ENCODE results near the gene ACCSL. TPM values are rescaled to one million over a fixed set of nuclear protein-coding genes. Genes with fewer than 3 reads are reported as not detected.

Gene ACCSL
- total RNA-seq, 1 experiment from 2014 or later: not detected

- Histone ChIP-seq H3K4me1 (ENCODE audit: insufficient read depth, low read length) (0 out of 2 replicates have a peak, but pooled peaks cover 4% of the 10 kb centered on the region), H3K27ac (ENCODE audit: low read length) (no peak overlapping the region), H3K4me2 (ENCODE audit: low read length) (no peak overlapping the region), H4K20me1 (ENCODE audit: low read length) (no peaks in the 10 kb centered on the region), H3K4me3 (ENCODE audit: low read length) (no peak overlapping the region), H3F3A (ENCODE audit: low read length, unreplicated experiment) (no peaks in the 10 kb centered on the region), H3K36me3 (ENCODE audit: low read depth, low read length) (no peaks in the 10 kb centered on the region), H2AFZ (ENCODE audit: low read length) (no peak overlapping the region), H3K27me3 (ENCODE audit: low read length) (no peaks in the 10 kb centered on the region), H3K9me3 (ENCODE audit: low read length) (no peaks in the 10 kb centered on the region), H3K9me2 (replicated peaks; ENCODE audit: low read length) (no peaks in the 10 kb centered on the region), H3K79me2 (ENCODE audit: low read length) (no peaks in the 10 kb centered on the region), H3K9ac (ENCODE audit: low read length) (no peak overlapping the region)
- DNase-seq (no peak), ATAC-seq (no peak)
- no TSS peak for BruUV-seq (replicated peaks)
- CTCF ChIA-PET: no interaction called here
- intact Hi-C loops (cut with micrococcal nuclease): no loop called here
- TF ChIP-seq CTCF (conservative IDR thresholded peaks at IDR 0.05; ENCODE audit: low read depth, low read length) (no peak), EZH2 (IDR thresholded peaks at IDR 0.05; ENCODE audit: low read length, unreplicated experiment) (no peak)
- POLR2A ChIA-PET (ENCODE audit: unreplicated experiment): no interaction called here
Observed at GRCh38 chr11:44008698-44009097, 39.1 kb upstream of the ACCSL start.

- H3K4me3 ChIP-seq (ENCODE audit: low read length): no peak overlapping the region
- no peaks in the 10 kb centered on the region for H3K27me3 ChIP-seq (ENCODE audit: low read length)
- H3K9ac ChIP-seq (ENCODE audit: low read length): no peak overlapping the region
- BruUV-seq (replicated peaks): no TSS peak
- no peak for ATAC-seq
- no peaks in the 10 kb centered on the region for H3K36me3 ChIP-seq (ENCODE audit: low read depth, low read length)
- no peaks in the 10 kb centered on the region for H3K79me2 ChIP-seq (ENCODE audit: low read length)
- DNase-seq: no peak
- no peak overlapping the region for H3K4me2 ChIP-seq (ENCODE audit: low read length)
- no peak overlapping the region for H2AFZ ChIP-seq (ENCODE audit: low read length)
- no peaks in the 10 kb centered on the region for H3K9me3 ChIP-seq (ENCODE audit: low read length)
- no peaks in the 10 kb centered on the region for H3F3A ChIP-seq (ENCODE audit: low read length, unreplicated experiment)
- POLR2A ChIA-PET (ENCODE audit: unreplicated experiment): no interaction called here
- CTCF ChIA-PET: no interaction called here
- intact Hi-C loops (cut with micrococcal nuclease): no loop called here
- H3K4me1 ChIP-seq (ENCODE audit: insufficient read depth, low read length): 0 out of 2 replicates have a peak, but pooled peaks cover 4% of the 10 kb centered on the region
- no peak overlapping the region for H3K27ac ChIP-seq (ENCODE audit: low read length)
- TF ChIP-seq EZH2phosphoT487 (IDR thresholded peaks at IDR 0.05; ENCODE audit: borderline replicate concordance, low read length): no peak
- no peak for TF ChIP-seq EZH2 (IDR thresholded peaks at IDR 0.05; ENCODE audit: low read length, unreplicated experiment)
- TF ChIP-seq CTCF (conservative IDR thresholded peaks at IDR 0.05; ENCODE audit: low read depth, low read length): no peak
- H4K20me1 ChIP-seq (ENCODE audit: low read length): no peaks in the 10 kb centered on the region
- no peaks in the 10 kb centered on the region for H3K9me2 ChIP-seq (replicated peaks; ENCODE audit: low read length)
Observed at GRCh38 chr11:44010789-44011251, 37.0 kb upstream of the ACCSL start.

GRCh38 chr11:44011797-44012196, 36.0 kb upstream of the ACCSL start:
- H3K27ac ChIP-seq (ENCODE audit: low read length): no peak overlapping the region
- H3K4me1 ChIP-seq (ENCODE audit: insufficient read depth, low read length): 0 out of 2 replicates have a peak, but pooled peaks cover 4% of the 10 kb centered on the region
- TF ChIP-seq EZH2phosphoT487 (IDR thresholded peaks at IDR 0.05; ENCODE audit: borderline replicate concordance, low read length) (no peak), CTCF (conservative IDR thresholded peaks at IDR 0.05; ENCODE audit: low read depth, low read length) (no peak), EZH2 (IDR thresholded peaks at IDR 0.05; ENCODE audit: low read length, unreplicated experiment) (no peak)
- POLR2A ChIA-PET (ENCODE audit: unreplicated experiment): no interaction called here
- no peaks in the 10 kb centered on the region for H3K36me3 ChIP-seq (ENCODE audit: low read depth, low read length)
- no peaks in the 10 kb centered on the region for H3K79me2 ChIP-seq (ENCODE audit: low read length)
- CTCF ChIA-PET: no interaction called here
- H3K9ac ChIP-seq (ENCODE audit: low read length): no peak overlapping the region
- no peaks in the 10 kb centered on the region for H4K20me1 ChIP-seq (ENCODE audit: low read length)
- no peak overlapping the region for H3K4me3 ChIP-seq (ENCODE audit: low read length)
- ATAC-seq (peak; percentile 78), DNase-seq (peak; percentile 54)
- H3F3A ChIP-seq (ENCODE audit: low read length, unreplicated experiment): no peaks in the 10 kb centered on the region
- no peaks in the 10 kb centered on the region for H3K9me3 ChIP-seq (ENCODE audit: low read length)
- no peak overlapping the region for H2AFZ ChIP-seq (ENCODE audit: low read length)
- H3K4me2 ChIP-seq (ENCODE audit: low read length): no peak overlapping the region
- intact Hi-C loops (cut with micrococcal nuclease): no loop called here
- no peaks in the 10 kb centered on the region for H3K9me2 ChIP-seq (replicated peaks; ENCODE audit: low read length)
- no TSS peak for BruUV-seq (replicated peaks)
- no peaks in the 10 kb centered on the region for H3K27me3 ChIP-seq (ENCODE audit: low read length)
